CD4-positive, alpha-beta memory T cell (primary cell): Measurements from ENCODE around the gene CTSE. TPM values are rescaled to one million over a fixed set of nuclear protein-coding genes. Genes with fewer than 3 reads are reported as not detected.
A peak's percentile ranks its signal among the peaks of the same experiment; 100 is the strongest.

Source experiments
- CTCF ChIA-PET: fragments of 350-600 bp; sonication (Branson Sonifier 250); formaldehyde crosslinking; loops from one replicate; lab custom pipeline; 2021; ENCODE audit warnings: inconsistent platforms; ENCODE audit not compliant: partially characterized antibody; lab: Charles Lee
- POLR2A ChIA-PET: fragments of 350-600 bp; sonication (Branson Sonifier 250); formaldehyde crosslinking; loops from one replicate; lab custom pipeline; 2021; ENCODE audit not compliant: partially characterized antibody; lab: Charles Lee
- DNase-seq, 5 donors: peaks; one replicate each; pipeline versions ENCODE4 v3.0.0 to v3.0.0-alpha.2; 2020 to 2022; ENCODE audit warnings: mixed read lengths in 1 of 5
- H3K27ac ChIP-seq: one replicate; pipeline ENCODE4 v1.7.0; 2013; ENCODE audit warnings: low read depth, low read length
- H3K27me3 ChIP-seq: 2 replicates; pipeline ENCODE4 v1.7.0; 2013; ENCODE audit warnings: mild to moderate bottlenecking, low read length, moderate library complexity; ENCODE audit not compliant: insufficient read depth
- H3K36me3 ChIP-seq: 2 replicates; pipeline ENCODE4 v1.7.0; 2013; ENCODE audit warnings: mild to moderate bottlenecking, low read length, moderate library complexity; ENCODE audit not compliant: insufficient read depth
- H3K4me1 ChIP-seq: 2 replicates; pipeline ENCODE4 v1.7.0; 2013; ENCODE audit warnings: mild to moderate bottlenecking, low read length, moderate library complexity; ENCODE audit not compliant: insufficient read depth
- H3K4me3 ChIP-seq, 2 donors: one replicate each; pipeline ENCODE4 v1.7.0; 2013; ENCODE audit warnings: low read length in 2 of 2, mild to moderate bottlenecking in 1 of 2
- H3K9me3 ChIP-seq, 2 donors: one replicate each; pipeline ENCODE4 v1.7.0; 2013; ENCODE audit warnings: low read length in 2 of 2, control low read depth in 1 of 2; ENCODE audit not compliant: control insufficient read depth in 1 of 2
- H3K27ac Mint-ChIP-seq, 7 donors: one replicate each; pipeline ENCODE4 v1.8.0; 2020 to 2021; ENCODE audit warnings: mixed read lengths in 7 of 7, mild to moderate bottlenecking in 6 of 7, inconsistent platforms in 3 of 7, moderate library complexity in 3 of 7
- H3K27me3 Mint-ChIP-seq, 2 donors: one replicate each; pipeline ENCODE4 v1.8.0; 2020 to 2021; ENCODE audit warnings: mixed read lengths in 2 of 2
- H3K36me3 Mint-ChIP-seq, 2 donors: one replicate each; pipeline ENCODE4 v1.8.0; 2020 to 2021; ENCODE audit warnings: mixed read lengths in 2 of 2, inconsistent platforms in 1 of 2, mild to moderate bottlenecking in 1 of 2
- H3K4me1 Mint-ChIP-seq, 4 donors: one replicate each; pipeline ENCODE4 v1.8.0; 2020 to 2021; ENCODE audit warnings: mixed read lengths in 4 of 4, mild to moderate bottlenecking in 1 of 4
- H3K4me3 Mint-ChIP-seq, 8 donors: one replicate each; pipeline ENCODE4 v1.8.0; 2020 to 2021; ENCODE audit warnings: mixed read lengths in 8 of 8, mild to moderate bottlenecking in 7 of 8, moderate library complexity in 6 of 8, inconsistent platforms in 3 of 8
- H3K9me3 Mint-ChIP-seq, 8 donors: one replicate each; pipeline ENCODE4 v1.8.0; 2020 to 2021; ENCODE audit warnings: mixed read lengths in 8 of 8, mild to moderate bottlenecking in 5 of 8, inconsistent platforms in 3 of 8, moderate library complexity in 1 of 8
- intact Hi-C: fragments of 100-400 bp; cut with micrococcal nuclease; formaldehyde crosslinking; loops from one replicate; pipeline ENCODE4 v1.15.1; 2023
- polyA plus RNA-seq, 2 donors: library from polyadenylated mRNA; unstranded; fragments of 300-500 nt; fragmentation: Illumina TruSeq; gene quantifications; one replicate each; pipeline ENCODE4 v1.2.3, GENCODE V29; 2021
- total RNA-seq, 2 experiments: library from RNA; stranded (reverse); gene quantifications; one replicate each; pipeline ENCODE4 v1.2.3, GENCODE V29; 2021

The CTSE gene
- total and polyA plus RNA-seq, 4 experiments from 2014 or later = not detected

DNA sequence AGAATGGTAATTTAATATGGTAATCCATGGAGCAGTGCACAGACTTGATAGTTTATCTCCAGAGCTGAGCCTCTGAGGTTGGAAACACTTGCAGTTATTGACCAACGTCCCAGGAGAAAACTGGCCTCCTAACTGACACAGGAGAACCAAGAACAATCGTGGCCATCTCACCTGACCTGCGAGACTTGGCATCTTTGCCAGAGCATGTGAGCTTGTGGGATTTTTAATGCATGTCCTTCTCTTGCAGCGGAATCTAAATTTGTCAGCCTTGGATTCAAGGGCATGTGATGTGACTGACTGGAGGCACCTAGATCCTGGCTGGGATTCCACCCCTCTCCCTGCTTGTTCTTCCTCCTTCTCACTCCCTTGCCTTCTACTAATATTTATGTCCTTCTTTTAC lies 52.6 kb downstream of the CTSE start:
- H3K9me3 Mint-ChIP-seq = no peaks in the 10 kb centered on the region
- no peak overlapping the region for H3K4me3 ChIP-seq
- H3K27ac Mint-ChIP-seq = no peak overlapping the region
- no peaks in the 10 kb centered on the region for H3K4me1 ChIP-seq
- H3K9me3 ChIP-seq = no peaks in the 10 kb centered on the region
- H3K36me3 Mint-ChIP-seq = no peaks in the 10 kb centered on the region
- H3K27me3 ChIP-seq = no peaks in the 10 kb centered on the region
- no peak for DNase-seq
- CTCF ChIA-PET = interaction anchor here (1.8 to 2.0 kb wide), 2 partner anchors 52 to 179 kb away, joined by 4 to 9 read pairs; no protein-coding TSS in a partner anchor
- POLR2A ChIA-PET = no interaction called here
- peaks cover 0 to 6% (median under 1%) of the 10 kb centered on the region in 4 donors for H3K4me1 Mint-ChIP-seq
- H3K27me3 Mint-ChIP-seq = peaks cover 1 to 3% of the 10 kb centered on the region in 2 donors
- no peak overlapping the region for H3K27ac ChIP-seq
- no peak overlapping the region for H3K4me3 Mint-ChIP-seq
- intact Hi-C loops = no loop called here
- no peaks in the 10 kb centered on the region for H3K36me3 ChIP-seq

DNA sequence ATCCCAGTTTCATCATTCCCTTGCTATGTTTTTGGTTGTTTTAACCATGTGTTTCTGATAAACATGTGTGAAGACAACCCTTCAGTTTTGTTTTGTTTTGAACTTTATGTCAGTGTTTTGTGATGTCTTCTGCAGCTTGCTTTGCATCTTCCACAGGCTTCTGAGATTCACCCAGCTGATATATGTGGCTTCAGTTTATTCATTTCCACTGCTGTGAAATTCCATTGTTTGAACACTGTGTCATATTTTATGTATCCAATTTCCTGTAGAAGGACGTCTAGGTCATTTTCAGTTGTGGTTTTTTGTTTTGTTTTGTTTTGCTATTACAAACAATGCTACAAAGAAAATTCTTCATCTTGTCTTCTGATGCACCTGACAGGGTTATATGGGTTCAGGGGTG lies 53.2 kb downstream of the CTSE start:
- no peaks in the 10 kb centered on the region for H3K9me3 Mint-ChIP-seq
- CTCF ChIA-PET = interaction anchor here (1.2 to 2.0 kb wide), 3 partner anchors 52 to 447 kb away, joined by 3 to 9 read pairs (median 4); no protein-coding TSS in a partner anchor
- H3K4me3 Mint-ChIP-seq = no peak overlapping the region
- no peak for DNase-seq
- H3K36me3 Mint-ChIP-seq = no peaks in the 10 kb centered on the region
- peak overlapping the region in 1 of 7 donors; percentile 1 for H3K27ac Mint-ChIP-seq
- no peaks in the 10 kb centered on the region for H3K4me1 ChIP-seq
- peaks cover 0 to 6% (median under 1%) of the 10 kb centered on the region in 4 donors for H3K4me1 Mint-ChIP-seq
- POLR2A ChIA-PET = no interaction called here
- no peak overlapping the region for H3K4me3 ChIP-seq
- no peak overlapping the region for H3K27ac ChIP-seq
- no peaks in the 10 kb centered on the region for H3K36me3 ChIP-seq
- H3K27me3 Mint-ChIP-seq = peaks cover 1 to 3% of the 10 kb centered on the region in 2 donors
- H3K27me3 ChIP-seq = no peaks in the 10 kb centered on the region
- intact Hi-C loops = no loop called here
- no peaks in the 10 kb centered on the region for H3K9me3 ChIP-seq

- H3K4me1 Mint-ChIP-seq = peaks cover 0 to 4% (median 0%) of the 10 kb centered on the region in 4 donors
- Histone ChIP-seq H3K36me3 (no peaks in the 10 kb centered on the region), H3K27ac (no peak overlapping the region), H3K4me3 (no peak overlapping the region), H3K9me3 (no peaks in the 10 kb centered on the region), H3K27me3 (no peaks in the 10 kb centered on the region), H3K4me1 (no peaks in the 10 kb centered on the region)
- intact Hi-C loops = no loop called here
- H3K9me3 Mint-ChIP-seq = no peaks in the 10 kb centered on the region
- ChIA-PET POLR2A (no interaction called here), CTCF (interaction anchor here (1.2 to 3.0 kb wide), 3 partner anchors 9 to 445 kb away, joined by 3 to 23 read pairs (median 5); no protein-coding TSS in a partner anchor)
- no peaks in the 10 kb centered on the region for H3K36me3 Mint-ChIP-seq
- DNase-seq = no peak
- peaks cover 0 to 3% of the 10 kb centered on the region in 2 donors for H3K27me3 Mint-ChIP-seq
- H3K4me3 Mint-ChIP-seq = no peak overlapping the region
- peak overlapping the region in 1 of 7 donors; percentile 27 for H3K27ac Mint-ChIP-seq
Measured at GRCh38 chr1:205969229-205969628, 54.5 kb downstream of the CTSE start.

GRCh38 chr1:205967554-205968335 lies 56.0 kb downstream of the CTSE start:
- Mint-ChIP-seq H3K27ac (no peak overlapping the region), H3K4me1 (peaks cover 0 to 1% (median 0%) of the 10 kb centered on the region in 4 donors), H3K9me3 (no peaks in the 10 kb centered on the region), H3K27me3 (peaks cover 0 to 1% of the 10 kb centered on the region in 2 donors), H3K4me3 (no peak overlapping the region), H3K36me3 (no peaks in the 10 kb centered on the region)
- ChIA-PET POLR2A (no interaction called here), CTCF (interaction anchor here (3.0 kb wide), 1 partner anchor 10 kb away, joined by 23 read pairs; no protein-coding TSS in a partner anchor)
- DNase-seq = no peak
- Histone ChIP-seq H3K27me3 (no peaks in the 10 kb centered on the region), H3K4me3 (no peak overlapping the region), H3K27ac (no peak overlapping the region), H3K9me3 (no peaks in the 10 kb centered on the region), H3K4me1 (no peaks in the 10 kb centered on the region), H3K36me3 (no peaks in the 10 kb centered on the region)
- intact Hi-C loops = no loop called here

- H3K36me3 ChIP-seq = no peaks in the 10 kb centered on the region
- intact Hi-C loops = no loop called here
- CTCF ChIA-PET = interaction anchor here (1.1 to 1.3 kb wide), 3 partner anchors 12 to 173 kb away, joined by 3 read pairs; no protein-coding TSS in a partner anchor
- H3K9me3 ChIP-seq = no peaks in the 10 kb centered on the region
- H3K4me1 Mint-ChIP-seq = no peaks in the 10 kb centered on the region
- H3K27me3 Mint-ChIP-seq = peaks cover 1 to 9% of the 10 kb centered on the region in 2 donors
- H3K27ac ChIP-seq = no peak overlapping the region
- no peak overlapping the region for H3K4me3 Mint-ChIP-seq
- no peak overlapping the region for H3K4me3 ChIP-seq
- no peaks in the 10 kb centered on the region for H3K9me3 Mint-ChIP-seq
- H3K27ac Mint-ChIP-seq = no peak overlapping the region
- H3K4me1 ChIP-seq = no peaks in the 10 kb centered on the region
- POLR2A ChIA-PET = no interaction called here
- no peak for DNase-seq
- H3K36me3 Mint-ChIP-seq = no peaks in the 10 kb centered on the region
- no peaks in the 10 kb centered on the region for H3K27me3 ChIP-seq
Measured at GRCh38 chr1:205965036-205965884, 58.4 kb downstream of the CTSE start.

GRCh38 chr1:205963352-205964155 lies 60.1 kb downstream of the CTSE start:
- Histone ChIP-seq H3K27ac (no peak overlapping the region), H3K27me3 (no peaks in the 10 kb centered on the region), H3K4me1 (no peaks in the 10 kb centered on the region), H3K9me3 (no peaks in the 10 kb centered on the region), H3K36me3 (no peaks in the 10 kb centered on the region), H3K4me3 (no peak overlapping the region)
- CTCF ChIA-PET = interaction anchor here (1.2 kb wide), 2 partner anchors 13 to 14 kb away, joined by 3 to 4 read pairs; no protein-coding TSS in a partner anchor
- Mint-ChIP-seq H3K4me1 (no peaks in the 10 kb centered on the region), H3K36me3 (no peaks in the 10 kb centered on the region), H3K27ac (no peak overlapping the region), H3K9me3 (no peaks in the 10 kb centered on the region), H3K4me3 (no peak overlapping the region), H3K27me3 (peaks cover 8 to 10% of the 10 kb centered on the region in 2 donors)
- intact Hi-C loops = no loop called here
- no peak for DNase-seq
- POLR2A ChIA-PET = no interaction called here
